K562 (cell line): ENCODE measurements around the gene PEPD. TPM values are rescaled to one million over a fixed set of nuclear protein-coding genes. Genes with fewer than 3 reads are reported as not detected.

Source experiments
- ATAC-seq: fragments of 200-7000 bp; cut with Tn5 transposase; 3 replicates; pipeline ENCODE4 v1.9.1; 2020; ENCODE audit warnings: moderate library complexity
- BruUV-seq: library from RNA; stranded (reverse); fragments of 400-500 nt; replicated peaks from 2 replicates; lab custom pipeline; 2021; lab: Mats Ljungman, UMichigan
- CTCF ChIA-PET: fragments of 300-600 bp; formaldehyde crosslinking; extraction: SDS; loops from one replicate; lab custom pipeline; 2021; ENCODE audit warnings: low intra/inter-chr PET ratio; lab: Yijun Ruan, JAX
- POLR2A ChIA-PET: fragments of 300-600, 350-650 bp; sonication (Branson Sonifier 250); formaldehyde crosslinking; extraction: SDS; loops from one replicate; lab custom pipeline; 2021; ENCODE audit warnings: antibody characterized with exemption, inconsistent platforms; lab: Yijun Ruan, JAX
- DNase-seq, 4 experiments: peaks; one replicate each; pipeline versions ENCODE4 v3.0.0 to v3.0.0-alpha.2; 2011 to 2018; ENCODE audit warnings: low spot score in 3 of 4, mixed read lengths in 3 of 4; ENCODE audit errors: extremely low read depth in 1 of 4
- FAIRE-seq: peaks from 2 replicates; lab custom pipeline; 2011; peaks lifted over from hg19 to GRCh38; lab: Jason Lieb, UNC
- H2AFZ ChIP-seq: 2 replicates; pipeline ENCODE4 v1.6.0; 2011; ENCODE audit warnings: low read depth, low read length, control low read depth, inconsistent platforms
- H3K27ac ChIP-seq: fragments of 200-600 bp; 3 replicates; pipeline ENCODE4 v1.8.0; 2011; ENCODE audit warnings: low read depth, mild to moderate bottlenecking, control low read depth, inconsistent platforms, low read length, moderate library complexity, mixed read lengths; ENCODE audit errors: extremely low read depth
- H3K27me3 ChIP-seq, 2 experiments: fragments of 300-600 bp in 1 of 2; 2 replicates in 1 of 2; 3 replicates in 1 of 2; pipeline versions ENCODE4 v1.6.0 to v1.8.0; 2011; ENCODE audit warnings: inconsistent platforms in 2 of 2, low read length in 2 of 2, mild to moderate bottlenecking in 1 of 2, mixed read lengths in 1 of 2, moderate library complexity in 1 of 2; ENCODE audit not compliant: control insufficient read depth in 2 of 2, insufficient read depth in 2 of 2
- H3K36me3 ChIP-seq: fragments of 300-600 bp; 3 replicates; pipeline ENCODE4 v1.8.0; 2011; ENCODE audit warnings: mild to moderate bottlenecking, low read length, inconsistent platforms; ENCODE audit not compliant: control insufficient read depth, insufficient read depth
- H3K4me1 ChIP-seq, 2 experiments: fragments of 200-600 bp in 1 of 2; replicated peaks in 1 of 2; 2 replicates in 1 of 2; 3 replicates in 1 of 2; pipeline versions ENCODE4 v1.5.1 to v1.8.0; 2011; ENCODE audit warnings: inconsistent platforms in 2 of 2, low read length in 2 of 2, mild to moderate bottlenecking in 1 of 2, mixed read lengths in 1 of 2, moderate library complexity in 1 of 2; ENCODE audit not compliant: control insufficient read depth in 2 of 2, insufficient read depth in 2 of 2
- H3K4me2 ChIP-seq: 2 replicates; pipeline ENCODE4 v1.6.1; 2011; ENCODE audit warnings: low read length, control low read depth, inconsistent platforms, mixed read lengths; ENCODE audit not compliant: insufficient read depth
- H3K4me3 ChIP-seq: fragments of 200-600 bp; sonication (generic), shearing (Covaris generic); 2 replicates; pipeline ENCODE4 v1.5.1; 2016; ENCODE audit warnings: control low read depth, inconsistent platforms
- H3K79me2 ChIP-seq: fragments of 200-600 bp; 3 replicates; pipeline ENCODE4 v1.8.0; 2011; ENCODE audit warnings: low read length, inconsistent platforms; ENCODE audit not compliant: control insufficient read depth, insufficient read depth
- H3K9ac ChIP-seq, 2 experiments: 2 replicates each; pipeline versions ENCODE4 v1.6.0 to v1.6.1; 2011; ENCODE audit warnings: low read depth in 2 of 2, low read length in 2 of 2, control low read depth in 1 of 2, inconsistent platforms in 1 of 2, mild to moderate bottlenecking in 1 of 2, mixed read lengths in 1 of 2; ENCODE audit not compliant: insufficient read depth in 1 of 2
- H3K9me1 ChIP-seq: one replicate; pipeline ENCODE4 v1.6.0; 2011; ENCODE audit warnings: inconsistent platforms, mild to moderate bottlenecking, low read length, moderate library complexity; ENCODE audit not compliant: control insufficient read depth, insufficient read depth
- H3K9me3 ChIP-seq: replicated peaks from 2 replicates; pipeline ENCODE4 v1.5.1; 2011; ENCODE audit warnings: low read depth, low read length, inconsistent platforms; ENCODE audit not compliant: control insufficient read depth, insufficient read depth
- H4K20me1 ChIP-seq: replicated peaks from 2 replicates; pipeline ENCODE4 v1.6.1; 2011; ENCODE audit warnings: low read length, inconsistent platforms, mixed read lengths; ENCODE audit not compliant: control insufficient read depth, insufficient read depth
- RBM25 ChIP-seq: fragments of 200-400 bp; formaldehyde crosslinking; IDR thresholded peaks from 2 replicates; pipeline ENCODE4 v1.6.1; 2018; ENCODE audit warnings: low read length, low read depth, moderate library complexity; ENCODE audit not compliant: severe bottlenecking
- WGBS: fragments of 100-300 bp; shearing (Covaris generic); methylation state at CpG from one replicate; pipeline ENCODE4 v1.1.6; 2016; ENCODE audit warnings: low coverage, mixed read lengths; ENCODE audit not compliant: insufficient coverage; ENCODE audit errors: missing lambda C conversion rate; 5-methylcytosine and 5-hydroxymethylcytosine counted together
- in situ Hi-C: fragments of 300-500 bp; cut with MboI; formaldehyde crosslinking; loops from 4 replicates; pipeline ENCODE4 v1.15.0; 2018; ENCODE audit warnings: inconsistent platforms, mixed read lengths
- intact Hi-C: fragments of 100-400 bp; cut with micrococcal nuclease; formaldehyde crosslinking; loops from 2 replicates; pipeline ENCODE4 v1.14.2; 2022
- polyA plus RNA-seq, 8 experiments: library from polyadenylated mRNA; depleted of rRNA in 4 of 8; stranded (reverse) in 5 of 8; unstranded in 3 of 8; fragments of >200 nt; fragmentation: Nextera tagmentation in 2 of 8; fragmentation: Illumina TruSeq in 1 of 8; extraction: Ambion mirVana in 2 of 8; extraction: Trizol in 1 of 8; gene quantifications; 2 replicates each; pipeline versions ENCODE4 v1.2.1 to v1.2.3, GENCODE V29; 2011 to 2014; ENCODE audit warnings: inconsistent platforms in 1 of 8, missing spikeins in 1 of 8
- total RNA-seq, 7 experiments: library from RNA; depleted of rRNA in 6 of 7; stranded (reverse); fragments of >200 nt in 6 of 7; fragmentation: Illumina TruSeq in 2 of 7; extraction: Trizol in 2 of 7; gene quantifications; 2 replicates each; pipeline versions ENCODE4 v1.2.1 to v1.2.3, GENCODE V29; 2011 to 2021; ENCODE audit warnings: low replicate concordance in 1 of 7
- TF ChIP-seq, protein P1 (sequence below), 3 experiments: fragments of 200-800 bp in 1 of 3; sonication (Bioruptor generic) in 1 of 3; sonication (generic) in 1 of 3; formaldehyde crosslinking in 1 of 3; IDR thresholded peaks; 2 replicates each; pipeline versions ENCODE4 v1.6.1 to v1.8.0; 2016 to 2022; ENCODE audit warnings: mild to moderate bottlenecking in 2 of 3, missing compliant biosample characterization in 2 of 3, missing genetic modification characterization in 2 of 3, missing genetic modification reagents in 1 of 3

The PEPD gene
- total and polyA plus RNA-seq, 9 of the 15 experiments (the other 6 are each of a cell fraction or from before 2014, with no cell fraction given) = 1.3 to 19.2 (median 16.0) TPM

DNA sequence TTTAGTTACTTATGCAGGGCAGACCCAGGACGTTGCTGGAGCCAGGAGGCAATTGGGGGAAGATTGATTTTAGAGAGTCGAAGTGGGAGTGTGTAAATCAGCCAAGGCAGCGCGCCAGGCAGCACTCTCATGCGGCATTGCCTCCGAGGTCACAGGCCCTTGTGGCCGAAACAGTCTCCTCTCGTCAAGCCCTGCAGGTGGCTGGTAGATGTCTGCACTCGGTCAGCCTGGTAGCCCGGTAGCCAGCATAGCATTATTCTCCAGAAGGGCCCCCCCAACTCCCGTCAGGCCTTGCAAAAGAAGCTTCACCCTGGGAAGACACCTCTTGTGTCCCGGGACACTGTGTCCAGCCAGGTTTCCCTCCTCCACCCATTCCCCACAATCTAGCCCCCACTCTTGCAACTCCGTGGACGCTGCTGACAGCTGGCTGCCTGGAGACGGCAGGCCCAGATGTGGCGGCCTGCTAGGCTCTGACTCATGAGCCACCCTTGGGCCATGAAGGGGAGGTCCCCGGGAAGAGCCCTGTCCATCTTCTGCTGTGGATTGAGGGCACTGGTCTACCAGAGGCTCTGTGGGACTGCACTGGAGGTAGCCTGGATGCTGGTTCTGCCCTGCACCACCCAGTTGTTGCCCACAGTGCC lies 2.6 kb upstream of the PEPD start:
- in situ Hi-C loops (no loop called here), intact Hi-C loops (no loop called here)
- H3K9ac ChIP-seq = peak overlapping the region in 1 of 2 experiments; percentile 68; a peak in 1 of 4 replicates
- no peaks in the 10 kb centered on the region for H3K9me3 ChIP-seq
- ChIA-PET POLR2A (interaction anchor here (0.6 to 0.9 kb wide), 3 partner anchors 7 to 310 kb away, joined by 3 read pairs; no protein-coding TSS in a partner anchor), CTCF (no interaction called here)
- H3K27ac ChIP-seq = no peak overlapping the region
- FAIRE-seq (no peak), DNase-seq (no peak), ATAC-seq (no peak)
- H2AFZ ChIP-seq = no peak overlapping the region
- H3K4me1 ChIP-seq = peaks cover 2 to 14% of the 10 kb centered on the region in 2 experiments; a peak in 2 of 5 replicates
- H3K79me2 ChIP-seq = no peaks in the 10 kb centered on the region
- BruUV-seq = no TSS peak
- H3K4me2 ChIP-seq = no peak overlapping the region
- no peak overlapping the region for H3K4me3 ChIP-seq
- TF ChIP-seq, protein P1, sequence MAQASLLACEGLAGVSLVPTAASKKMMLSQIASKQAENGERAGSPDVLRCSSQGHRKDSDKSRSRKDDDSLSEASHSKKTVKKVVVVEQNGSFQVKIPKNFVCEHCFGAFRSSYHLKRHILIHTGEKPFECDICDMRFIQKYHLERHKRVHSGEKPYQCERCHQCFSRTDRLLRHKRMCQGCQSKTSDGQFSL (CRISPR knock-in tag; IDR thresholded peaks at IDR 0.05) = peak; percentile 17; the same call in 1 of the 2 replicates
- TF ChIP-seq, protein P1 (tag; IDR thresholded peaks at IDR 0.05) = no peak
- TF ChIP-seq RBM25 = no peak
- peaks cover 0 to 41% of the 10 kb centered on the region in 2 experiments; a peak in 4 of 5 replicates for H3K27me3 ChIP-seq
- WGBS = 1% methylated on average over 17 of the region's 17 CpGs
- H4K20me1 ChIP-seq = 0 out of 2 replicates have a peak, but pooled peaks cover 6% of the 10 kb centered on the region
- no peaks in the 10 kb centered on the region for H3K9me1 ChIP-seq
- H3K36me3 ChIP-seq = no peaks in the 10 kb centered on the region
